K562 (cell line): ENCODE measurements around the gene ZBTB22. TPM values are rescaled to one million over a fixed set of nuclear protein-coding genes. Genes with fewer than 3 reads are reported as not detected.
A peak's percentile ranks its signal among the peaks of the same experiment; 100 is the strongest.

Experiments
- ARID3B ChIP-seq: fragments of 250-450 bp; sonication (Bioruptor Pico); IDR thresholded peaks from 2 replicates; pipeline ENCODE4 v1.4.0; 2020; ENCODE audit warnings: borderline replicate concordance
- E2F8 ChIP-seq: fragments of 450-650 bp; IDR thresholded peaks from 2 replicates; pipeline ENCODE4 v1.7.1; 2018; ENCODE audit warnings: mild to moderate bottlenecking, low read depth; ENCODE audit not compliant: partially characterized antibody
- EHMT2 ChIP-seq: fragments of 450-650 bp; IDR thresholded peaks from 2 replicates; pipeline ENCODE4 v1.6.1; 2018; ENCODE audit warnings: antibody characterized with exemption
- EWSR1 ChIP-seq: fragments of 450-650 bp; IDR thresholded peaks from 2 replicates; pipeline ENCODE4 v1.6.1; 2018; ENCODE audit warnings: borderline replicate concordance, mild to moderate bottlenecking, low read depth, moderate library complexity; ENCODE audit not compliant: partially characterized antibody
- FOXA1 ChIP-seq: fragments of 450-650 bp; IDR thresholded peaks from 2 replicates; pipeline ENCODE4 v1.6.1; 2016; ENCODE audit warnings: mild to moderate bottlenecking, borderline replicate concordance
- FOXJ2 ChIP-seq: fragments of 200-800 bp; sonication (Bioruptor generic); IDR thresholded peaks from 2 replicates; pipeline ENCODE4 v1.6.1; 2016; ENCODE audit warnings: missing genetic modification characterization, missing compliant biosample characterization
- FOXK1 ChIP-seq: sonication (generic); formaldehyde crosslinking; IDR thresholded peaks from 2 replicates; pipeline ENCODE4 v1.8.0; 2022; ENCODE audit warnings: missing genetic modification reagents, mild to moderate bottlenecking, borderline replicate concordance
- FUS ChIP-seq: fragments of 200-400 bp; formaldehyde crosslinking; optimal IDR thresholded peaks from 2 replicates; pipeline ENCODE3; 2017; ENCODE audit warnings: low read depth, low read length
- GATAD2B ChIP-seq: fragments of 450-650 bp; IDR thresholded peaks from 2 replicates; pipeline ENCODE4 v1.6.1; 2017; ENCODE audit warnings: mild to moderate bottlenecking, borderline replicate concordance
- HLTF ChIP-seq: fragments of 450-650 bp; IDR thresholded peaks from 2 replicates; pipeline ENCODE4 v1.6.1; 2016
- MCM5 ChIP-seq: fragments of 450-650 bp; IDR thresholded peaks from 2 replicates; pipeline ENCODE4 v1.6.1; 2016; ENCODE audit warnings: low read depth
- NCOR1 ChIP-seq: fragments of 450-650 bp; IDR thresholded peaks from 2 replicates; pipeline ENCODE4 v1.6.1; 2016; ENCODE audit warnings: mild to moderate bottlenecking, moderate library complexity
- NFATC3 ChIP-seq: fragments of 450-650 bp; IDR thresholded peaks from 2 replicates; pipeline ENCODE4 v1.6.1; 2017; ENCODE audit warnings: mild to moderate bottlenecking
- NFE2 ChIP-seq: IDR thresholded peaks from 2 replicates; pipeline ENCODE4 v1.6.1; 2014; ENCODE audit warnings: antibody characterized with exemption, low read depth
- NKRF ChIP-seq: fragments of 450-650 bp; IDR thresholded peaks from 2 replicates; pipeline ENCODE4 v1.6.1; 2016; ENCODE audit warnings: borderline replicate concordance
- RBM39 ChIP-seq: fragments of 200-400 bp; formaldehyde crosslinking; optimal IDR thresholded peaks from 2 replicates; pipeline ENCODE3; 2018; ENCODE audit warnings: low read depth, low read length
- SAP30 ChIP-seq: fragments of 200-600 bp; sonication (generic); IDR thresholded peaks from 2 replicates; pipeline ENCODE4 v1.6.1; 2012; ENCODE audit warnings: borderline replicate concordance, low read depth, mild to moderate bottlenecking, moderate library complexity, low read length, control low read depth, inconsistent platforms; ENCODE audit not compliant: insufficient read depth, poor library complexity, severe bottlenecking
- SPI1 ChIP-seq: IDR thresholded peaks from 2 replicates; pipeline ENCODE4 v1.6.1; 2011; ENCODE audit warnings: low read depth, low read length, control low read depth, borderline replicate concordance
- SUPT5H ChIP-seq: fragments of 450-650 bp; IDR thresholded peaks from 2 replicates; pipeline ENCODE4 v1.6.1; 2016
- UBTF ChIP-seq, 2 experiments: IDR thresholded peaks; 2 replicates each; pipeline ENCODE4 v1.6.1; 2012; ENCODE audit warnings: improper control_type of control experiment in 2 of 2, low read depth in 2 of 2, low read length in 2 of 2, borderline replicate concordance in 1 of 2
- ZNF140 ChIP-seq: fragments of 250-450 bp; sonication (Bioruptor Pico); IDR thresholded peaks from 2 replicates; pipeline ENCODE4 v1.8.0; 2021; ENCODE audit warnings: moderate library complexity, mild to moderate bottlenecking, inconsistent platforms
- ZNF174 ChIP-seq: fragments of 250-450 bp; sonication (Bioruptor Pico); IDR thresholded peaks from 2 replicates; pipeline ENCODE4 v1.4.0; 2020; ENCODE audit warnings: mild to moderate bottlenecking
- polyA plus RNA-seq, 8 experiments: library from polyadenylated mRNA; depleted of rRNA in 4 of 8; stranded (reverse) in 5 of 8; unstranded in 3 of 8; fragments of >200 nt; fragmentation: Nextera tagmentation in 2 of 8; fragmentation: Illumina TruSeq in 1 of 8; extraction: Ambion mirVana in 2 of 8; extraction: Trizol in 1 of 8; gene quantifications; 2 replicates each; pipeline versions ENCODE4 v1.2.1 to v1.2.3, GENCODE V29; 2011 to 2014; ENCODE audit warnings: inconsistent platforms in 1 of 8, missing spikeins in 1 of 8
- total RNA-seq, 7 experiments: library from RNA; depleted of rRNA in 6 of 7; stranded (reverse); fragments of >200 nt in 6 of 7; fragmentation: Illumina TruSeq in 2 of 7; extraction: Trizol in 2 of 7; gene quantifications; 2 replicates each; pipeline versions ENCODE4 v1.2.1 to v1.2.3, GENCODE V29; 2011 to 2021; ENCODE audit warnings: low replicate concordance in 1 of 7

Gene ZBTB22
- total and polyA plus RNA-seq, 9 of the 15 experiments (the other 6 are each of a cell fraction or from before 2014, with no cell fraction given), result 0.21 to 11.9 (median 7.1) TPM

- TF ChIP-seq UBTF (IDR thresholded peaks at IDR 0.05; ENCODE audit: borderline replicate concordance in 1 of 2, low read depth in 2 of 2, low read length in 2 of 2) (no peak), FOXJ2 (tag) (peak; percentile 97), ZNF140 (CRISPR knock-in tag) (no peak), EWSR1 (no peak), HLTF (no peak), EHMT2 (no peak), E2F8 (peak; percentile 18), MCM5 (no peak), ZNF174 (CRISPR knock-in tag) (no peak), RBM39 (no peak), FOXA1 (no peak), NKRF (peak; percentile 72), ARID3B (CRISPR knock-in tag) (no peak), NFATC3 (no peak), GATAD2B (no peak), SPI1 (no peak), SAP30 (peak; percentile 74), SUPT5H (no peak), FOXK1 (CRISPR knock-in tag) (peak; percentile 75; the same call in 1 of the 2 replicates), NFE2 (no peak), FUS (no peak), NCOR1 (peak; percentile 24; the same call in 1 of the 2 replicates)
These were observed 3.0 kb downstream of the ZBTB22 start (continued) for GRCh38 chr6:33314515-33314942.
